Measurements from ENCODE around the gene EPHA6. TPM values are rescaled to one million over a fixed set of nuclear protein-coding genes. Genes with fewer than 3 reads are reported as not detected.
"Not testable (repeated sequence)": the region's sequence is repeated elsewhere in the genome, so short reads cannot be mapped to it uniquely, and the experiment has no call there.

The EPHA6 gene
- total RNA-seq, 1 donor = not detected

- no peak for TF ChIP-seq CTCF (IDR thresholded peaks at IDR 0.05; ENCODE audit: insufficient read depth, low read length)
- DNase-seq (ENCODE audit: low read depth) = no peak
These were observed 444.9 kb downstream of the EPHA6 start for GRCh38 chr3:97259263-97259662.

GRCh38 chr3:97264180-97264579 lies 449.8 kb downstream of the EPHA6 start:
- TF ChIP-seq CTCF (IDR thresholded peaks at IDR 0.05; ENCODE audit: insufficient read depth, low read length) = no peak
- H3K4me3 ChIP-seq (ENCODE audit: low read depth, low read length) = no peak overlapping the region
- DNase-seq (ENCODE audit: low read depth) = no peak

More at GRCh38 chr3:97259263-97259662, 444.9 kb downstream of the EPHA6 start:
- no peak overlapping the region for H3K4me3 ChIP-seq (ENCODE audit: low read depth, low read length)

- no peak for TF ChIP-seq CTCF (IDR thresholded peaks at IDR 0.05; ENCODE audit: insufficient read depth, low read length)
- DNase-seq (ENCODE audit: low read depth) = no peak
- no peak overlapping the region for H3K4me3 ChIP-seq (ENCODE audit: low read depth, low read length)
These were observed 451.0 kb downstream of the EPHA6 start for GRCh38 chr3:97265237-97266005.

- no peak for TF ChIP-seq CTCF (IDR thresholded peaks at IDR 0.05; ENCODE audit: insufficient read depth, low read length)
- H3K4me3 ChIP-seq (ENCODE audit: low read depth, low read length) = no peak overlapping the region
- no peak for DNase-seq (ENCODE audit: low read depth)
These were observed 454.8 kb downstream of the EPHA6 start for GRCh38 chr3:97269202-97269601.

GRCh38 chr3:97276879-97277550 lies 462.6 kb downstream of the EPHA6 start:
- not testable (repeated sequence) for DNase-seq (ENCODE audit: low read depth); H3K4me3 ChIP-seq (ENCODE audit: low read depth, low read length)

GRCh38 chr3:97277708-97278107 lies 463.3 kb downstream of the EPHA6 start:
- no peak for TF ChIP-seq CTCF (IDR thresholded peaks at IDR 0.05; ENCODE audit: insufficient read depth, low read length)
- DNase-seq (ENCODE audit: low read depth) = no peak
- no peak overlapping the region for H3K4me3 ChIP-seq (ENCODE audit: low read depth, low read length)

- DNase-seq (ENCODE audit: low read depth) = no peak
- TF ChIP-seq CTCF (IDR thresholded peaks at IDR 0.05; ENCODE audit: insufficient read depth, low read length) = no peak
- no peak overlapping the region for H3K4me3 ChIP-seq (ENCODE audit: low read depth, low read length)
These were observed 464.1 kb downstream of the EPHA6 start for GRCh38 chr3:97278506-97278905.
